ENCODE data around the gene ARMC2.
"Not testable (repeated sequence)": the region's sequence is repeated elsewhere in the genome, so short reads cannot be mapped to it uniquely, and the experiment has no call there.

ARMC2 gene

DNA sequence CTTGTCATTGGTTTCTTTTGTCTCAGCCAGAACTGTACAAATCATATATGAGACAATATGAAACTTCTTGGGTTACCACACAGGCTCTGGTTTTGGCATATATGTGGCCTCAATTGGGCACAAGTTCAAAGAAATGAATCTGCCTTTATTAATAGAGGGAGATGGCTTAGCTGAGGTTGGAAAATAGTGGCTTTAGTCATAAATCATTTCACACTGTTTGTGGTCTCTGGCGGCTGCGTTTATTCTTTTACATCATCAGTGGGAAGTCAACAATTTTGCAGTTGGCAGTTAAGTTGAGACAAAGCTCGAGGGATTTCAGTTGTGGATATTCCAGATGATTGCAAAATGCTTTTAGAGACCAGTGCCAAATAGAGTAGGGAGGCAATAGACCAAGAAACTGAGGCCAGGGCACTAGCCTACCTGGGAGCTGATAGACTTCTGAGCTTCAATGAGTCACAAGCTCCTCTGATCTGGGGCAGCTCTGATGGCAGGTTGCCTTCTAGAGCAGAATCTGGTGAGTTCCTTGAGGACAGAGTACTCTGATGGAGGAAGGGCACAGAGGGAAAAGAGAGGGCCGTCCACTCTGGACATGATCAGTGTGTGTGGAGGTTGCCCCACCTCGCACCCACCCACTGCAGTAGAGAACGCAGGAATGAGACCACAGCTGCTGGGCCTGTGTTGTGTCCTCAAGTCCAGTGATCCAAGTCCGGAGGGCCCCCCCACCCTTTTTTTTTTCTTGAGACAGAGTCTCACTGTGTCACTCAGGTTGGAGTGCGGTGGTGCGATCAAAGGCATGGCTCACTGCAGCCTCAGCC lies 73.5 kb downstream of the ARMC2 start:
- no peak for DNase-seq

GRCh38 chr6:108922499-108922898 lies 74.3 kb downstream of the ARMC2 start:
- DNase-seq, result no peak

GRCh38 chr6:108927927-108928326 lies 79.7 kb downstream of the ARMC2 start:
- DNase-seq, result no peak

GRCh38 chr6:108928650-108929049 lies 80.4 kb downstream of the ARMC2 start:
- DNase-seq, result no peak

DNA sequence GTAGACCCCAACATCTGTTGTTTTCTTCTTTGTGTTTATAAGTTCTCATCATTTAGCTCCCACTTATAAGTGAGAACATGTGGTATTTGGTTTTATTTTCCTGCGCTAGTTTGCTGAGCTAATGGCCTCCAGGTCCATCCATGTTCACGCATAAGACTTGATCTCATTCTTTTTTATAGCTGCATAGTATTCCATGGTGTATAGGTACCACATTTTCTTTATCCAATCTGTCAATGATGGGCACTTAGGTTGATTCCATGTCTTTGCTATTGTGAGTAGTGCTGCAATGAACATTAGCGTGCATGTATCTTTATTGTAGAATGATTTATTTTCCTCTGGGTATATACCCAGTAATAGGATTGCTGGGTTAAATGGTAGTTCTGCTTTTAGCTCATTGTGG lies 82.9 kb downstream of the ARMC2 start:
- DNase-seq, result not testable (repeated sequence)

DNA sequence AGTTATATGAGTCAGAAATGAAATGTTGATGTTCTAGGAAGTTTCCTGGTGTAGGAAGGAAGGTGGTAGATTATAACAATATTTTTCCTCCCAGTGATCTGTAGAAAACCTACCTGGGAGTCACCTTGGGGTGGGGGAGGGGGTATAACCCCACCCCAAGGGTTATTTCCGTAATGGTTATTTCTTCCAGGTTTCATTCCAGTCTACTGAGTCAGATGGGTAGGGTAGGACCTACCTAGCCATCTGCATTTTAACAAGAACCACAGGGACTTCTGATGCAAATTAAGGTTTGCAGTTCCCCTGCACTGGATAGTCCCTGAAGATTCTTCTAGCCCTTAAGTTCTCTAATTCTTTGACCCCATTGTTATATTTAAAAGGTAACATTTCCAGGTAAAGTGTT lies 88.9 kb downstream of the ARMC2 start:
- DNase-seq, result no peak

GRCh38 chr6:108940741-108941140 lies 92.5 kb downstream of the ARMC2 start:
- no peak for DNase-seq

- DNase-seq, result no peak
Observed at GRCh38 chr6:108941281-108941680, 93.1 kb downstream of the ARMC2 start.

- no peak for DNase-seq
Observed at GRCh38 chr6:108941859-108942258, 93.6 kb downstream of the ARMC2 start.

GRCh38 chr6:108942556-108943492 lies 94.6 kb downstream of the ARMC2 start:
- DNase-seq, result peak; percentile 63 to 81

- DNase-seq, result no peak
Observed at GRCh38 chr6:108944071-108944470, 95.8 kb downstream of the ARMC2 start.

DNA sequence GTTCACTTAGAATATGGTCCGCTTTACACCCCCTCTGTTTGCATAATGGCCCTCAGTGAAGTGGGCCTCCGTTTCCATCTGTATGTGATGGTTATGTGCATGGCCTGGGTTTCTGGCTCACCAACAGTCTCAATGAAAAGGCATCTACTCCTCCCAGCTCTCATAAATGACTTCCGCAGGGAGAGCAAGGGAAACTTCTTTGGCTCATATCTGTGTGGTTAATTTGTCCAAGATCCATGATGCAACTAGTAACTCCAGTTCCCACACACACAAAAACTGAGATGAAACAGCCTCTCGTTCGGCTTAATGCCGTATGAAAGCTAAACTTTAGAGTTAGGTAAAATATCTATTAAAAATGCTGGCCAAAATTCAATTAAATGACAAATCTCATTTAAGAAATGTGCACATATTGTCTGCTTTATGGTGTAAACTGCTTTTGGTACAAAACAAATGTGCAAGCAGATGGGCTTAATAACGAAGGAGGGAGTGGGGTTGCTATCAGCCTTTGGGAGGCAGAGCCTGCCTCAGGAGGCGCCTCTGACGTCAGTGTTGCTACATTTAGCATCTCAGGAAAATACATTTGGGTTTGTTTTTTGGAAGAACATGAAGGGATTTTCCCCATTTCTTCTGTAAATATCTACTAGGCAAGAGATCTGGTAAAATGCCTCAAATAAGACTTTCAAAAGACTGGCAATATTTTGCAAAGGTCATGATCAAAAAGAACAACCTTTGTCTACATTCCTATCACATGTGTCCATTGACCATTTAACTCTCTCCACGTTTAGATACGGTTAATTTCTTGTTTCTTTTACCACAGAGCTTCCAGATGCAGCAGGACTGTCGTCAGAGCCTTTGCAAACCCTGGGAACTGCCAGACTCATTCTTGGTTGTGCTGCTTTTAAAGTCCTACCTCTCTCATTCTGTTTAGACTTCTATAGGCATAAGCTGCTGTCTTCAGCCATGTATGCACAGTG lies 96.8 kb downstream of the ARMC2 start:
- no peak for DNase-seq

- DNase-seq, result no peak
Observed at GRCh38 chr6:108945681-108946159, 97.5 kb downstream of the ARMC2 start.

GRCh38 chr6:108946695-108947094 lies 98.5 kb downstream of the ARMC2 start:
- no peak for DNase-seq

DNA sequence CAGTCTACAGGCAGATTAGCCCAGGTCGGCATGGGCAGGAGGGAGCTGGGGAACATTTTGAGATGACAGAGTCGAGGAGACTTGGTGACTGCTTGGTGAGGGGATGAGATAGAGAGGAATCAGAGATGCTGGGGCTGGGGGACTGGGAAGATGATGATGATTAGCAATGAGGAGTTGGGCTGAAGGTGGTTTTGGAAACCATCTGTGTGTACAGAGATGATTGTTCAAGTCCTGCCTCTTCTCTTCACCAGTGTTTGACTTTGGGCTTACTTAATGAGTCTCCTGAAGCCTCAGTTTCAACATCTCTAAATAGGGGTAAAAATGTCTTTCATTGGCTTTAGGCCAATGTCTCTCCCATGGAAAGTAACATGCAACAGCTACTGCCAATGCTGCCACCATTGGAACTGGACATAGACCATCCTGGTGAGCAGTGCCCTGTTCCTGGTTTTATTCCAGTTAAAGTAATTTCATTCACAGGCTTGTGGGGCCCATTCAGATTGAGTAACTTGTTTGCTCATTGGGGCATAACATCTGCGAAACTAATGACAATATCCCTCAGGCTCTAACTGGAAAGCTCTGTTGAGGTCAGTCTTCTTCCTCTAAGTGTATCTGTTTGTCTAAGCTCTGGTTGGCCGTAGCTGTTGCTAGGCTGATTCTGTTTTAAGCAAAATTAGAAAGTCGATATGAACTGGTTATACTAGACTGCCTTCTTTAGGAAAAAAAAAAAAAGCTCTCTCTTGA lies 99.1 kb downstream of the ARMC2 start:
- DNase-seq, result no peak

GRCh38 chr6:108948181-108948661 lies 100.0 kb downstream of the ARMC2 start:
- no peak for DNase-seq

DNA sequence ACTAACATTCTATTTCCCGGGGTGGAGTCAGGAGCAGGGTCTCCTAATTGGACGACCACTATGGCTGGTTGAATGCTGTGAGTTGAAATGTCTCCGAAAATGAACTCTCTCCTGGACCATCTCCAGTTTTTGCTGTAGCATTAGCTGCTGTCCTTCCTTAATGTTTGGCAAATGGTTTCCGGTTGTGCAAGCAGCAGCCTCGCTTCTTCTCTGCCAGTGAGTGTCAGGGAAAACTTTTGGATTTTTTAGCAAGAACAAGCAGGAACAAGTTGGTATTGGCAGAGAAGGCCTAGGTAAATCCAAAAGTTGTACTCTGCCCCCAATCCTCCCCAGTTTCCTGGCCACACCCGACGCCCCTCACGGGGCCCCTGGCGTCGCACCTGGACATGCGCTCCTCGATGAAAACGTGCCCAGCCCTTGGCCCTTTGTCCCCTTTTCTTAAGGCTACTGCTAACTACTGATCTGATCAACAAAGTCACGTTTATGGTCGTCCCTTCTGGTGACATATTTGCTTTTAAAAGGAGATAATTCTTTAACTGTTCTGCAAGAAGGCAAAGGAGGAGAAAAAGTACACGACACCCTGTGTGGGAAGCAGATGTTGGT lies 103.2 kb downstream of the ARMC2 start:
- no peak for DNase-seq

DNA sequence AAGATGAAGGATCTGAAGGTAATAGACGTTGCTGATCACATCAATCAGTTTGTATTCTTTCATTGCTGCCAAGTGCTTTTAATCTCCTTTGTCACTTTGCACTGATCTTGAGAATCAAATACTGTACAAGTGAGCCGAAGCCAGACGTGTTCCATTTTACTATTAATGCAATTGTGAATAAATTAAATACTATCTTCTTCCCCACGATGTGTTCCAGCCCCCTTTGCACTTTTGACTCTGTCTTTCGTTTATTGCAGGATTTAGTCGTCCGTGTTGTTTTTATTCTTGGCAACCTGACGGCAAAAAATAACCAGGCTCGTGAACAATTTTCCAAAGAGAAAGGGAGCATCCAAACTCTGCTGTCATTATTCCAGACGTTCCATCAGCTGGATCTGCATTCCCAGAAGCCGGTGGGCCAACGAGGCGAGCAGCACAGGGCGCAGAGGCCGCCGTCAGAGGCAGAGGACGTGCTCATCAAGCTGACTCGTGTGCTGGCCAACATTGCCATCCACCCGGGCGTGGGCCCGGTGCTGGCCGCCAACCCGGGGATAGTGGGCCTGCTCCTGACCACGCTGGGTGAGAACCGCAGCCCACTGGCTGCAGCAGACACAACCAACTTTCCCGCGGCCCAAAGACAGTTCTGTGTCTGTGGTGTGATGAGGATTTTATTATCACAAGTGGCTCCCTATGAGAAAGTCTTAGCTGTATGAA lies 104.7 kb downstream of the ARMC2 start:
- no peak for DNase-seq

DNA sequence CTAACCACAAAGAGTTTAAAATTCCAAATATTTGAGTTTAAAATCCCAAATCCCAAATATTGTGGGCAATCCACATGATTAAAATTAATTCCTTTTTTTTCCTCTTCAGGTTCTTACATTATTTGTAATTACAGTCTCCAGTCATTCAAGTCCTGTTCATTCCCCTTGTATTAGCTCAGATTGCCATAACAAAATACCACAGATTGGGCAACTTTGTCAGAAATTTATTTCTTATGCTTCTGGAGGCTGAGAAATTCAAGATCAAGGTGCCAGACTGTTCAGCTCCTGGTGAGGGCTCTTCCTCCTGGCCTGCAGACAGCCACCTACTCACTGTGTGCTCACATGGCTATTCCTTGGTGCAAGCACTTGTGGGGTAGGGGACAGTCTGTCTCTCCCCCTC lies 105.5 kb downstream of the ARMC2 start:
- no peak for DNase-seq

DNA sequence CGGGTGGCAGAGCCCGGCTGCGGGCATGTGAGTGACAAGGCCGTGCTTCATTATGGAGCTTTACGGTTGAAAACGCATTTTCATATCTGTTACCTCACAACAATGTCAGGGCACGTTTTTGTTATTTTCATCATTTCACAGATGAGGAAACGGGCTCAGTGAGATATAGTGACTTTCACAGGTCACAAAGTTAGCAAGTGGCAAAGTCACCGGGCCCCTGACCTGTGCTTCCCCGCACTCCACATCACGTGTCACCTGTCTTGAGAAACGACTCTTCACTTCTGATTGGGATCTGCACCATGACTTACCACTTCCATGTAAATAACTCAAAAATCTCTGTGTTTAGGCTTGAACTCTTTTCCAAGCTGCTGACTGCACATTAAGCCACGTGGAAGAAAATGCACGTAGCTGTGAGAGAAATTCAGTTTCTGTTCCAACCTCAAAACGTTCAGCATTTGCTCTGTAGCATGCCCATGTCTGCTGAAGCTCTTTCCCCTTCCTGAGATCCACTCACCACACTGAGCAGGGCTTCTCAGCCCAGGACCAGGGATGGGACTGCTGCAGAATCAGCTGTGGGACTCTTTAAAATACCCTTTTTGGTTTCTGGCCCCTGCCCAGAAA lies 107.2 kb downstream of the ARMC2 start:
- no peak for DNase-seq
